Stimulated activated memory B cell treated with anti-CD40 and anti-IgM and Interleukin-4, amounts not matched to agents 10 μg/mL and 1 μg/mL and 100 μg/mL, for 72 hours (primary cell): ENCODE data around the gene PACSIN2.
"Not testable (repeated sequence)": the region's sequence is repeated elsewhere in the genome, so short reads cannot be mapped to it uniquely, and the experiment has no call there.

Source experiments
- ATAC-seq: fragments of 150-1000 bp; cut with Tn5 transposase; 2 replicates; pipeline ENCODE4 v1.10.0; 2021
- H3K27ac Mint-ChIP-seq: one replicate; pipeline ENCODE4 v1.8.0; 2022; ENCODE audit warnings: mild to moderate bottlenecking, mixed read lengths
- H3K27me3 Mint-ChIP-seq: one replicate; pipeline ENCODE4 v1.8.0; 2022; ENCODE audit warnings: mixed read lengths
- H3K36me3 Mint-ChIP-seq: one replicate; pipeline ENCODE4 v1.8.0; 2022; ENCODE audit warnings: mixed read lengths
- H3K4me1 Mint-ChIP-seq: one replicate; pipeline ENCODE4 v1.8.0; 2022; ENCODE audit warnings: mixed read lengths
- H3K4me3 Mint-ChIP-seq: one replicate; pipeline ENCODE4 v1.8.0; 2022; ENCODE audit warnings: mild to moderate bottlenecking, moderate library complexity, mixed read lengths
- H3K9me3 Mint-ChIP-seq: one replicate; pipeline ENCODE4 v1.8.0; 2022; ENCODE audit warnings: mixed read lengths

Gene PACSIN2

DNA sequence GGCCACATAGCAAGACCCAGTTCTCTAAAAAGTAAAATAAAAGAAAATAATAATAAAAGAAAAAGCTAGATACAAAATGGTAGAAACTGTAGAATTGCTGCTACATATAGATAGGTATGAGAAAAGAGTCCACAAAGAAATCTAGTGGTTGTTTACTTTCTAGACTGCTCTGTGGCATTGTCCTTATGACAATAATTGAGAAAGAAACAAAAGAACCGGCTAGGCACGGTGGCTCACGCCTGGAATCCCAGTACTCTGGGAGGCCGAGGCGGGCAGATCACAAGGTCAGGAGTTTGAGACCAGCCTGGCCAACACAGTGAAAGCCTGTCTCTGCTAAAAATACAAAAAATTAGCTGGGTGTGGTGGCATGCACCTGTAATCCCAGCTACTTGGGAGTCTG is 1.2 kb upstream of the PACSIN2 start:
- H3K27ac Mint-ChIP-seq, H3K36me3 Mint-ChIP-seq, H3K9me3 Mint-ChIP-seq, H3K27me3 Mint-ChIP-seq, H3K4me3 Mint-ChIP-seq, ATAC-seq: not testable (repeated sequence)
- H3K4me1 Mint-ChIP-seq: peaks cover 37% of the 10 kb centered on the region

DNA sequence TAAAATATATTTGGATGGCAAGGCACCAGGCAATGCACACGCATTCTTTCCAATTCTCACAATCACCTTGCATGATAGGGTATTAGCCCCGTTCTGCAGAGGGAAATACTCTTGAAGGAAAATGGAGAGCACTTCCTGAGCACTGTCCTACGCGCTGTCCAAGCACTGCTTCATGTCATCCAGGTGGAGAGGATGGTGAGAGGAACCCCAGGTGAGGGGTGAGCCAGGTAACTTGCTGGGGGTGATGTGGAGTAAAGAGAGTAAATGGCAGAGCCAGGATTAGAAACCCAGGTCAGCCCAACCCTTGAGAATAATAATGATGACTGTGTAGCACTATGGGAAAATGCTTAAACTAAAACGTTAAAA is 711 bp upstream of the PACSIN2 start:
- no peak for ATAC-seq
- Mint-ChIP-seq H3K4me3 (peak overlapping the region; percentile 99), H3K4me1 (peaks cover 40% of the 10 kb centered on the region), H3K27ac (peak overlapping the region; percentile 95), H3K27me3 (no peaks in the 10 kb centered on the region), H3K36me3 (no peaks in the 10 kb centered on the region), H3K9me3 (no peaks in the 10 kb centered on the region)

DNA sequence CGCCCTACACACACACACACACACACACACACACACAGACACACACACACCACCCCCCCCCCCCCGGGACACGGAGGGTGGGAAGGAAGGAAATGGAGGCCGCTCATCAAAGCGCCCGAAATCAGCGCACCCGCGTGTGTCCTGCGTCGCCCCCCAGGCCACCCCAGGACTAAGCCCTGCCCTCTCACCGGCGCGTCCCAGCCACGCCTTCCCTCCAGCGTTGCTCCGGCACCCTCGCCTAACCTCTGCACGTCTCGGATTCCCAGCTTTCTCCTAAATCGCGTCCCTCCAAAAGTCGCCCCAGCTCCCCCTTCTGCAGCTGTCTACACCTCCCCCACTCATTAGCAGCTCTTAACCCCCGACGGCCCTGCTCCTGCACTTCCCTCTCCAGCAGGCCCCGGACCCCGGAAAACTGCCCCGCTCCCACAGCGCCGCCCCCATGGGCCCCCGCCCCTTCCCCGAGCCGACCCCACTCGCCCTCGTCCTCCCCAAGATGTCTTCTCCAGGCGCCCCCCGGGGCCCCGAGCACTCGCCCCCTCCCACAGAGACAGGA is 557 bp downstream of the PACSIN2 start:
- H3K4me1 Mint-ChIP-seq: peaks cover 46% of the 10 kb centered on the region

DNA sequence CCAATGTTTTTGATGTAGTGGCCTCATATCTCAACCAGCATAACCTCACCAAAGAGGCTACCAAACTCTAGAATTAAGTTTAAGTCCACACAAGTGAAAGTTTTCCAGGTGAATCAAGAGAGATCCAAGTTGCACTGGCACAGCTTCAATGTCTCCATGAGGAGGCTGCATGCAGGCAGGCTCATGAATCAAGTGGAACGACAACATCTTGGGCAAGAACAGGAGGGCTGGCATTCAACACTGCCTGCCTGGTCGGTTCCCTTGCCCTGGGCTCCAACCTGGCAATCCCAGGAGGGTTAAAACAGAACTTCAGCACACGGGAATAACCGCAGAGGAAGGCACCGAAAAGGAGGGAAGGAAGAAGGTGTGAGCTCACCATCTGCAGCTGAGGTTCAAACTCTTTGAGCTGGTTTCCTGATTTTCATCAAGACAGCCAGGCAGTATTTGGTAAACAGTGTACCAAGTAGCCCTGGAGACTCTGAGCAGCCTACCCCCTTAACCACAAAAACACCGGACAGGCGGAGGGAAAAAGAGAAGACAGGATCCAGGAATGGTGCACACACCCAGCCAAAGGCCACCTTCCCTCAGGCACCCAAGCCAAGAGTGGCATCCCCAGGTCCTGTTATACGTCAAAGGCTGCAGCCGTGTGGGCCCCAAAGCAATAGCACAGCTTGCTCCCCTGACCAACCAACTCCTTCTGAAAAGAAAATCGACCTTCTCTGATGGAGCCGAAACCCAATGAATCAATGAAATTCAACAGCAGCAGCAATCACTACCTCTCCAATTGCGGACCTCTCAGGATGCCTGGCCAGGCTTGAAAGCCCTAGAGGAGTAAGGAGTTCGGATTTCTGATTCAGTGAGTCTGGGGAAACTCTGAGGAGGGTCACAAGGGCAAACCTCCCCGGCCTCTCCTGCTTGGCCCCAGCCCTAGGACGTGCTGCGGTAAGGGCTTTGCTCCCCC is 1.3 kb downstream of the PACSIN2 start:
- Mint-ChIP-seq H3K27ac (peak overlapping the region; percentile 95), H3K36me3 (no peaks in the 10 kb centered on the region), H3K4me3 (peak overlapping the region; percentile 99), H3K27me3 (no peaks in the 10 kb centered on the region), H3K4me1 (peaks cover 53% of the 10 kb centered on the region), H3K9me3 (no peaks in the 10 kb centered on the region)
- peak; percentile 2 for ATAC-seq

More for the DNA sequence above, 557 bp downstream of the PACSIN2 start:
- Mint-ChIP-seq H3K27me3 (no peaks in the 10 kb centered on the region), H3K4me3 (peak overlapping the region; percentile 99), H3K36me3 (no peaks in the 10 kb centered on the region), H3K27ac (peak overlapping the region; percentile 95), H3K9me3 (no peaks in the 10 kb centered on the region)
- ATAC-seq: peak; percentile 50

DNA sequence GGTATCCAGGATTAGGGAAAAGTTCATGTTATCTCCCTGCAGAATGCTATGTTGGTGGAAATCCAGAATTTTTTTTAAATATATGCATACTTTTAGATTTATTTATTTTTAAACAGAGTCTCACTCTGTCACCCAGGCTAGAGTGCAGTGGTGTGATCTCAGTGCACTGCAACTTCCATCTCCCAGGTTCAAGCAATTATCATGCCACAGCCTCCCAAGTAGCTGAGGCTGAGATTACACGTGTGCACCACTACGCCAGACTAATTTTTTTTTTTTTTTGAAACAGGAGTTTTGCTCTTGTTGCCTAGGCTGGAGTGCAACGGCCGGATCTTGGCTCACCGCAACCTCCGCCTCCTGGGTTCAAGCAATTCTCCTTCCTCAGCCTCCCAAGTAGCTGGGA is 2.6 kb downstream of the PACSIN2 start:
- Mint-ChIP-seq H3K9me3 (no peaks in the 10 kb centered on the region), H3K4me3 (no peak overlapping the region), H3K36me3 (no peaks in the 10 kb centered on the region), H3K4me1 (peaks cover 58% of the 10 kb centered on the region), H3K27ac (no peak overlapping the region), H3K27me3 (no peaks in the 10 kb centered on the region)
- no peak for ATAC-seq

DNA sequence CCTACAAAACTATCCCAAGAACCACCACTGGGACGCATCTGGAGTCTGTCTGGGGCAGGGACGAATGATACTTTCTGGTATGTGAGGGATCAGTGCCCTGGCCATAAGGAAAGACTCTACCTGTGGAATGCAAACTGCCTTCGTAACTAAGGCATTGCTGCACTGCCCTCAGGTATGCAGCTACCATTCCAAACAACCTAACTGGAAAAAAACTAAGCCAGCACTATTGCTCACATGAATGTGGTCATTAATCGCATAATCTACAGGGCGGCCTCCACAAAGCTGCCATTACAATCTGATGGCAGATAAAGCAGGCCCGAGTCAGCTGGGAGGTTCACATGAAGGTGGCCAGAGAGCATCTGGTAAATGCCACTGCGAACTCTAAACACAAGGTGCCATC is 3.9 kb downstream of the PACSIN2 start:
- no peak overlapping the region for H3K4me3 Mint-ChIP-seq
- H3K27ac Mint-ChIP-seq: no peak overlapping the region
- no peak for ATAC-seq
- H3K36me3 Mint-ChIP-seq: no peaks in the 10 kb centered on the region
- H3K27me3 Mint-ChIP-seq: no peaks in the 10 kb centered on the region
- peaks cover 70% of the 10 kb centered on the region for H3K4me1 Mint-ChIP-seq
- no peaks in the 10 kb centered on the region for H3K9me3 Mint-ChIP-seq

DNA sequence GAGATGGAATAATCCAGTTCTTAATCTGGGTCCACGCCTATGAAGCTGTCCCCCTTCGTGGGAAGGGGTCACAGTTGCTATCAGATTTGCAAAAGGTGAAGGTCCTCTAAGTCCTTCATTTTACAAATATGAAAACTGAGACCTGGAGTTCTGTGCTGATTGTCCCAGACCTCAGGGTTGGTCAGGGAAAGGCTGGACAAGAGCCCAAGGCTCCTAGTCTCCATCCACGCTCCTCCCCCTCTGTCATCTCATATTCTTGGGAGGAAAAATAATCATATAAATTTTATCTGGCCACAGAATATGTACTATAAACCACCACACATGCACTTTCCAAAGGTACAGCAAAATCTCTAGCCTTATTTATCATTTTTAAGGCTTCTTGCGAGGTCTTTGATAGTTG is 5.5 kb downstream of the PACSIN2 start:
- H3K36me3 Mint-ChIP-seq: no peaks in the 10 kb centered on the region
- H3K4me3 Mint-ChIP-seq: no peak overlapping the region
- H3K27me3 Mint-ChIP-seq: no peaks in the 10 kb centered on the region
- ATAC-seq: no peak
- H3K4me1 Mint-ChIP-seq: peaks cover 74% of the 10 kb centered on the region
- no peaks in the 10 kb centered on the region for H3K9me3 Mint-ChIP-seq
- no peak overlapping the region for H3K27ac Mint-ChIP-seq

DNA sequence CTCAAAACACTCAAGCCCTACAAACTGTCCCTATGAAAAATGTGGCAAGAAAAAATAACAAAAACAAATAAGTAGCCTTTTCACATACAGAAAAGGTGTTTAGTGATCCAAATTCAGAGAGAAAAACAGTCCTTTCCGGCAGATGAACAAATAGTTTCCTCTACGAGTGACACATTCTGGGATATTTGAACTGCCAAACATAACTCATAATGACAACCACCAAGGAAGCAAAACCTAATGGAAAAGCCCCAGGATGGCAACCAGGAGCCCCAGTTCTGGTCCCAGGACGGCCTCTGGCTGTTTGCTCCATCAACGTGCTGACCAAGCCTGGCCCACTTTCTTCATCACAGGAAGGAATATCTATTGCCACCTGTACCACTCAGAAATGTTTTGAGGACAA is 6.0 kb downstream of the PACSIN2 start:
- H3K27ac Mint-ChIP-seq: no peak overlapping the region
- H3K4me1 Mint-ChIP-seq: peaks cover 74% of the 10 kb centered on the region
- no peaks in the 10 kb centered on the region for H3K27me3 Mint-ChIP-seq
- H3K36me3 Mint-ChIP-seq: peaks cover under 1% of the 10 kb centered on the region
- H3K4me3 Mint-ChIP-seq: no peak overlapping the region
- no peak for ATAC-seq
- no peaks in the 10 kb centered on the region for H3K9me3 Mint-ChIP-seq

DNA sequence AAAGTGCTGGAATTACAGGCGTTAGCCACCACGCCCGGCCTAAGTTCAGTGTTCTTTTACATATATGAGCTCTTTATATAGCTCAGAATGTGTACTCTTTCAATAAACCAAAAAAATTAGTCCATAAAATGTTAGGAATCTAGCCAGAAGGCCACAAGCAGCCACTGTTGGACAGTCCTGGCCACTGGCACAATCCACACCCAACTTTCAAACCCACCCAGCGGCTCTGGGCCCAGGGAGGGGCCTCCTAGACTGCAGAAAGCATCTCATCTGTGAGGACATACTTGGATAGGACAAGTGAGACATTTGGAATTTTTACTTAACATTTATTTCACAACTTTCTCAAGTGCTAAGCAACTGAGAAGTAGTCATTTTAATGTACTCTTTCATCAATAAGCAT is 6.4 kb downstream of the PACSIN2 start:
- H3K9me3 Mint-ChIP-seq: no peaks in the 10 kb centered on the region
- H3K4me3 Mint-ChIP-seq: no peak overlapping the region
- H3K4me1 Mint-ChIP-seq: peaks cover 74% of the 10 kb centered on the region
- H3K27me3 Mint-ChIP-seq: no peaks in the 10 kb centered on the region
- H3K27ac Mint-ChIP-seq: no peak overlapping the region
- no peak for ATAC-seq
- H3K36me3 Mint-ChIP-seq: peaks cover 5% of the 10 kb centered on the region

DNA sequence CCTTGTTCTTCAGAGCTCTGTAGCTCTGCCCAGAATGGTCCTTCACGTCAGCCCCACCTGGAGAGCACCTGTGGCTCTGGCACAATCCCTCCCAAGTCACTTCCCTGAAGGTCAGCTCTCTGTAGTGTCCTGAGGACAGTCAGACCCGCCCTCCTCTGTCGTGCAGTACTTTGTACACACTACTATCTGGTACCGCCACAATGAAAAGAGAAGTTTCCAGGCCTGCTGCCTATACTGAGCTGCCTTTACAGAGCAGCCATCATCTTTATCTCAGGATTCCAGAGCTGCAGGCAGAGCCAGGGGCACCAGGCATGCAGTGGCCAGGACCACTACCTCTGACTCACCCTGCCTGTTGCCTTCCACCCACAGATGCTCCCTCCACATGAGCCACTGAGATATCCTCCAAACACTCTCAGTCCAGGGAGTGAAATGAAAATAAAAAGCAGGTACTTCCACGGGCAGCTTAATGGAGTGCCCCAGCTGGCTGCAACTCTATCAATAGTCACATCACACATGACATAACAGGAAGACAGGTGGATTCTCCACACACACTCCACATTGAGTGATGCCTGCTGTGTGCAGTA is 7.3 kb downstream of the PACSIN2 start:
- Mint-ChIP-seq H3K27me3 (no peaks in the 10 kb centered on the region), H3K4me3 (no peak overlapping the region), H3K27ac (peak overlapping the region; percentile 21), H3K9me3 (no peaks in the 10 kb centered on the region), H3K36me3 (peaks cover 6% of the 10 kb centered on the region), H3K4me1 (peaks cover 73% of the 10 kb centered on the region)
- no peak for ATAC-seq

DNA sequence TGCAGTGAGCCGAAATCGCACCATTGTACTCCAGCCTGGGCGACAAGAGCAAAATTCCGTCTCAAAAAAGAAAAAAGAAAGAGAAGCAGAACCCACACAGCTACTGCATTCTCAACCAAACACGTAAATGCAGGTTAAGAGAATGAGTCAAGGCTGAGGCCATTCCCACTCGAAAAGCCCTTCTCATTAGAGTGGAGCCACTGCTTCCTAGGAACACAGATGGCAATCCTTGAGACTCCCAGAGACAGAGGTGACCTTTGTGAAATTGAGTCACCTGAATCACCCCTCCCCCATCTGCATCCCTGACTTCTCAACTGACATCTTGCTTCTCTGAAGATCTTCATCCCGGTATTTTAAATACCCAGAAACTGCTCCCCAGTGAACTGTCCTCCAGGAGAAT is 8.2 kb downstream of the PACSIN2 start:
- no peak for ATAC-seq
- peaks cover 79% of the 10 kb centered on the region for H3K4me1 Mint-ChIP-seq
- H3K27ac Mint-ChIP-seq: peak overlapping the region; percentile 21
- peaks cover 6% of the 10 kb centered on the region for H3K36me3 Mint-ChIP-seq
- H3K9me3 Mint-ChIP-seq: no peaks in the 10 kb centered on the region
- no peaks in the 10 kb centered on the region for H3K27me3 Mint-ChIP-seq
- H3K4me3 Mint-ChIP-seq: no peak overlapping the region

DNA sequence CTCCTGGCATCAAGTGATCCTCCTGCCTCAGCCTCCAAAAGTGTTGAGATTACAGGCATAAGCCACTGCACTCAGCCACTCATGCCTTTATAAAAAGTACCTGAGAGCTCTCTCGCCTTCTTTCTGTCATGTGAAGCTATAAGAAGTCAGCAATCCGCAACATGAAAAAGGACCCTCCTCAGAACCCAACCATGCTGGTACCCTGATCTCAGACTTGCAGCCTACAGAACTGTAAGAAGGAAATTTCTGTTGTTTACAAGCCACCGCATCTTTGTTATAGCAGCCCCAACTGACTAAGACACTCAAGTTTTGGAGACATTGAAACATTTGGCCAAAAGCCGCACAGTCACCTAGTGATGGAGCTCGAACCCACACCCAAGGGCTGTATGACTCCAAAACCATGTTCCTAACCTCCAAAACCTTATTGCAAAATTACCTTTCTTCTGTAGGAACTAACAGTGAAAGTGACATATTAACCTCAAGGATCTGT is 8.9 kb downstream of the PACSIN2 start:
- no peak for ATAC-seq
- no peak overlapping the region for H3K4me3 Mint-ChIP-seq
- H3K27me3 Mint-ChIP-seq: no peaks in the 10 kb centered on the region
- H3K9me3 Mint-ChIP-seq: no peaks in the 10 kb centered on the region
- H3K36me3 Mint-ChIP-seq: peaks cover 6% of the 10 kb centered on the region
- peaks cover 79% of the 10 kb centered on the region for H3K4me1 Mint-ChIP-seq
- H3K27ac Mint-ChIP-seq: no peak overlapping the region

DNA sequence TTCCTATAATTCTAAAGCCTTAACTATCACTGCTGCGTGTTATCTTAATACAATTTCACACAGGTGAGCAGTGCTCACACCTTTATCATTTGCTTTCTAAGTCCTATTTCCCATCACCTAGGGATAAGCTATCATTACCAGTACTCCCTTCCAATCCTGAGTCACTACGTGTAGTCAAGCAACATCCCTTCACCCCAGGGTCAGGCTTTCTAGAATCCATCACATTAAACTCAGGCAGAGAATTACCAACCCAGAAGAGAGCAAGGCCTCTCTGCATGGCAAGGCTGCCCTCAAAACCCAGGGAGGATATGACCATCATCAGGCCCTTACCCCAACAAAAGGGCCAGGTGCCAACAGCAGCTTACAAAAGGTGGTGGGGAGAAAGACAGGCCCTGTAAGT is 9.8 kb downstream of the PACSIN2 start:
- Mint-ChIP-seq H3K4me1 (peaks cover 82% of the 10 kb centered on the region), H3K9me3 (no peaks in the 10 kb centered on the region), H3K27me3 (no peaks in the 10 kb centered on the region), H3K36me3 (peaks cover 6% of the 10 kb centered on the region), H3K4me3 (no peak overlapping the region), H3K27ac (no peak overlapping the region)
- no peak for ATAC-seq

DNA sequence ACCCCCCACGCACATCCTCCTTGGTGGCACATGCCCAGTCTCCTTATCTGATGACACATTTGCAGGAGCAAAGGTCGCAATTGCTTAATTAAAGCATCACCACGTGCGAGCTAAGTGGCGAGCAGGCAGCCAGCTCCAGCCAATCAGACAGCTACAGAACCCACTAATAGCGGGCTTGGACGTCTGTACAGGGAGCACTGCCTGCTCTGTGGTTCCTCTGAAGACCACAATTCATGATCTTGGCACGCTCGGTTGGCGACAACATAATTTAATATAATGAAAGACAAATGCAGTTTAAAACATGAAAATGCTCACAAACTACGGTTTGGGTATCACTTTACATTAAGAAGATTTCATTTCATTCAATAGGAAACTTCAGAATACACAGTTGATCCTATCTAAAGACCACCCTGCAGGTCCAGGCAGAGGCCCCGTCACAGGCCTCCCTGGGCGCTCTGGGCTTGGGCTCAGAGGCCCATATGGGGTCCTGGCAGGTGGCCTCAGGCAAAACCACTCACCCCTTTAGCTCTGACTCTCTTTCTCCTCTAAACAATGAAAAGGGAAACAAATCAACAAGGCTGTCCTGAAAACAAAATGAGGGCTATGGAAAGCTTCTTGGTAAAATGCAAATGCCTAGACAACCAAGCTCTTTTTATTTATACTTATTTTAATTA is 10.4 kb downstream of the PACSIN2 start:
- Mint-ChIP-seq H3K27ac (peak overlapping the region; percentile 41), H3K9me3 (no peaks in the 10 kb centered on the region), H3K4me1 (peaks cover 88% of the 10 kb centered on the region), H3K27me3 (no peaks in the 10 kb centered on the region), H3K36me3 (peaks cover 6% of the 10 kb centered on the region), H3K4me3 (no peak overlapping the region)
- peak; percentile 56 for ATAC-seq

DNA sequence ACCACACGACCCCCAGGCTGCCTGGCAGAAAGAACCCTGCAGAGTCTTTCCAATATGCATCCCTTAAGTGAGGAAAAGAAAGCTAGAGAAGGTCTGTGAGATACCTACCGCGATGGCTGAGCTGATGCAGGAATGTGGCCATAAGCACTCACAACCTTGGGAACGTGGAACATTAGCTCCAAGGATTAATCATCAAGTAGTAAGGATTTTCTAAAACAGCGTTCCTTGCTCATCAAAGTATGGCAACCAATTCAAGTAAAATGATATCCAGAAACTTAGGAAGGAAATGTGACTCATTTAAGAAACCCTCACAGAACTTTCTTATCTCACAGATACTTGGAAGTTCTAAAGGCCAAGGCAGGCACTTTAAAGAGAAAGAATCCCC is 12.8 kb downstream of the PACSIN2 start:
- peaks cover 94% of the 10 kb centered on the region for H3K4me1 Mint-ChIP-seq
- no peak overlapping the region for H3K4me3 Mint-ChIP-seq
- H3K27me3 Mint-ChIP-seq: no peaks in the 10 kb centered on the region
- ATAC-seq: no peak
- peaks cover 6% of the 10 kb centered on the region for H3K36me3 Mint-ChIP-seq
- no peaks in the 10 kb centered on the region for H3K9me3 Mint-ChIP-seq
- peak overlapping the region; percentile 84 for H3K27ac Mint-ChIP-seq
